T-helper 9 cell (primary cell): ENCODE measurements around the gene COL16A1.
"Not testable (repeated sequence)": the region's sequence is repeated elsewhere in the genome, so short reads cannot be mapped to it uniquely, and the experiment has no call there.

Experiments
- DNase-seq: peaks from one replicate; pipeline ENCODE4 v3.0.0-alpha.2; 2020

COL16A1 gene

GRCh38 chr1:31732751-31733289 is 29.0 kb upstream of the COL16A1 start:
- no peak for DNase-seq

GRCh38 chr1:31732343-31732742 is 28.5 kb upstream of the COL16A1 start:
- DNase-seq, result no peak

- no peak for DNase-seq
These were observed 27.3 kb upstream of the COL16A1 start for GRCh38 chr1:31731049-31731565.

- no peak for DNase-seq
These were observed 26.7 kb upstream of the COL16A1 start for GRCh38 chr1:31730336-31731048.

GRCh38 chr1:31727849-31728248 is 24.0 kb upstream of the COL16A1 start:
- DNase-seq, result no peak

- no peak for DNase-seq
These were observed 23.4 kb upstream of the COL16A1 start for GRCh38 chr1:31727195-31727594.

- DNase-seq, result no peak
These were observed 22.9 kb upstream of the COL16A1 start for GRCh38 chr1:31726715-31727114.

GRCh38 chr1:31725777-31726535 is 22.1 kb upstream of the COL16A1 start:
- DNase-seq, result no peak

- DNase-seq, result no peak
These were observed 21.3 kb upstream of the COL16A1 start for GRCh38 chr1:31725134-31725533.

- peak; percentile 44 for DNase-seq
These were observed 20.1 kb upstream of the COL16A1 start for GRCh38 chr1:31723828-31724359.

- DNase-seq, result no peak
These were observed 14.6 kb upstream of the COL16A1 start for GRCh38 chr1:31718327-31718897.

- no peak for DNase-seq
These were observed 13.5 kb upstream of the COL16A1 start for GRCh38 chr1:31717341-31717740.

- DNase-seq, result no peak
These were observed 12.0 kb upstream of the COL16A1 start for GRCh38 chr1:31715873-31716220.

GRCh38 chr1:31715087-31715872 is 11.5 kb upstream of the COL16A1 start:
- DNase-seq, result peak; percentile 10

- peak; percentile 12 for DNase-seq
These were observed 10.7 kb upstream of the COL16A1 start for GRCh38 chr1:31714442-31715086.

- DNase-seq, result no peak
These were observed 8.8 kb upstream of the COL16A1 start for GRCh38 chr1:31712630-31713029.

- DNase-seq, result no peak
These were observed 8.3 kb upstream of the COL16A1 start for GRCh38 chr1:31712068-31712467.

- DNase-seq, result no peak
These were observed 4.5 kb upstream of the COL16A1 start for GRCh38 chr1:31708324-31708723.

GRCh38 chr1:31707711-31708110 is 3.9 kb upstream of the COL16A1 start:
- no peak for DNase-seq

GRCh38 chr1:31707059-31707600 is 3.3 kb upstream of the COL16A1 start:
- not testable (repeated sequence) for DNase-seq

- DNase-seq, result no peak
These were observed 2.7 kb upstream of the COL16A1 start for GRCh38 chr1:31706384-31707058.
